ENCODE results near the gene PMP22.

PMP22 gene

DNA sequence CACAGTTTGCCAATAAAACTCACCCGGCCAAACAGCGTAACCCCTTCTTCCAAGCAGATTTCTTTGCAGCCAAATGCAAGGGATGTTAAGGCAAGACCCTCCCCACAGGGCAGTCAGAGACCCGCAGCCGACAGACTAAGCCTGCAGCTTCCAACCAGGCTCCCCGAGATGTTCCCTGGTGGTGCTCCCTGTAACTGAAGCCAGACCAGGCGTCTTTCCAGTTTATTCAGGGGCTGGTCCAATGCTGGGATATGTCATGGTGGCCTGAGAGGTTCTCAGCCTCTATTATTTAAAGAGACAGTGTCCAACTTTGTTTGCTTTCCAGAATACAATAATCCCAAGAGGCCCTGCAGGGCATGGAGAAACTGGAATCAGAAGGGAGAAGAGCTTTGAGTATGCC is at the start of gene PMP22:
PMP22 (minus strand) TSS at position 196 of the 400 bp plus-strand sequence. CDS start 4,599 bp downstream, outside the sequence.
- peak; percentile 62 for DNase-seq (ENCODE audit: low spot score)

DNA sequence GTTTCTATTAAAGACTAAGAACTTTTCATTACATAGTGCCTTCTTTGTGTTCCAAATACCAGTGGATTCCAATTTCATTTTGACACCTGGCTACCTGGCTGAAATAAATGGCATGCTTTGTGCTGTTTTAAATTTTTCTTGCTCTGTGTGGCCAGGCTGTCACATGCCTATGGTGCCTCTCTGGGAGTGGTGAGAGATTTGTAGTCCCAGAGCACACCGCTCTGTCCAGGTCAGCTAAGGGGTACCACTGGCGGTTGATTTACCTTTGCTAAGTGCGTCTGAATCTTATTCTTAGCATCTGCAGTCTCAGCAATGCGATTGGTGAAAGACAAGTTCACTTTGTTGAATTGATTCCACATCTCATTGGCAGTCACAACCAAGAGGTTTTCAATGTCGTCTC is 46.9 kb upstream of the PMP22 start:
- no peak for DNase-seq (ENCODE audit: low spot score)

DNA sequence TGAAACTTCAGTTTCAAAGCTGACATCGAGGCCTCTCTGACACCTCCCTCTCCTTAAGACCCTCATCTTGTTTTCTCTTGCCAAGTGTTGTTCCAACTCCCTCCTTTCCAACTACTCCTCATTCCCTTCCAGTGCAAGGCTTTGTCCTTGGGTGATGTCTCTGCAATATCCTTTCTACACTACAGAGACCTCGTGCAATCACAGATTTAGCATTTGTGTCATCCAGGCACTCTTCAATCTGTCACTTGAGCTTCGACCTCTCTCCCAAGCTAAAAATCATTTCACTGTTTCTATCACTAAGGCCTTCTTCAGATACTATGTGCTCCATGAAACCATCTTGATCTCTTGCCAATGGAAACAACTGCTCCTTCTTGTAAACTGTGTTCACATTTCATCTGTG is 44.7 kb upstream of the PMP22 start:
- no peak for DNase-seq (ENCODE audit: low spot score)

DNA sequence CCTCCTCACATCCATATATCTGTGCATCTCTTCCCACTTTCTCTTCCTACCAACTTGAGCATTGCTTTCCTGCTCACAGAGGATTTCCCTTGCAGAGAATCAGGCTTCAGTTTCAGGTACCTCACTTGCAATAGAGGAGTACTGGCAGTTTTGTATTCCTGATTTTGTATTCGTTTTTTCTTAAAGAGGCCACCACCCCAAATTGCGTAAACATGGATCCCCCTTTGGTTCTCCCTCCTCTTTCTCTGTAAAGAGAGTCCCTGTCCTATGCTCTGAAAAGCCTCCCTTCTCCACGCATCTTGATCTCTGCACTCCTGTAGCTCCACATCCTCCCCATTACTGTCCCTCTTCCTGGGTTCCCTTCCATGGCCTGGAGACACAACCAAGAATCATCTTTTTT is 44.1 kb upstream of the PMP22 start:
- no peak for DNase-seq (ENCODE audit: low spot score)

DNA sequence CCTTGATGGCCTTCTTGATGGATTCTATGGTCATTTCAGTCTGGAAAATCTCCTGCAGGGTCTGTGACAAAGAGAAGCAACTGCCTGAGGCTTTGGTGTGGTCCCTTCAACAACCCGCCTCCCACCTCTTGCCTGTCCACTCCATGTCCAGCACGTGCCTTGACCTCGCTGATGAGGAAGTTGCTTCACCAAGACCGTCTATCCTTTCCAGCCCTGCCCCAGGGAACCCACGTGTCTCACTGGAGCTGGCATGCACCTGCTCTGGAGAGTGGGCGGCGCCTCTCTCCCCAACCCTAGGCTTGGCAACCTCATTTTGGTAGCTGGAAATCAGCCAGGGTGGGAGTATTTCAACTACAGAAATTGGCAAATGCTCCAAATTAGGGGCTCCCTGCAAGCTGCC is 43.6 kb upstream of the PMP22 start:
- no peak for DNase-seq (ENCODE audit: low spot score)

DNA sequence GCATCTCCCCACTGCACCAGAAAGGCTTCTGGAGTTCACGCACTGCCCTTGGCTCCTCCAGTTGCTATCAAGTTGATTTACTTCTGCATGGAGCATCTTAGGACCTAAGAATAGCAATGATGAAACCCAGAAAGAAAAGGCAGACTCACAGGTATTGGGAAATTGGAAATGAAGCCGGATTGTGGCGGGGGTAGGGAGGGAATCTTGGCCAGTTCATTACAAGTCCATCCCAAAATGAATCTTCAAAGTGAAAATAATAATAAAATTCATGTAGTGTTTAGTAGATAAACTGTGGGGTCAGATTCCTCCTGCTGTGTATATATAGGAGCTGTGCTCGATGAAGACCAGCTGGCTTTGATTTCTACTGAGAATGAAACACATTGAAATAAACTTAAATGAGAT is 42.6 kb upstream of the PMP22 start:
- DNase-seq (ENCODE audit: low spot score): no peak

DNA sequence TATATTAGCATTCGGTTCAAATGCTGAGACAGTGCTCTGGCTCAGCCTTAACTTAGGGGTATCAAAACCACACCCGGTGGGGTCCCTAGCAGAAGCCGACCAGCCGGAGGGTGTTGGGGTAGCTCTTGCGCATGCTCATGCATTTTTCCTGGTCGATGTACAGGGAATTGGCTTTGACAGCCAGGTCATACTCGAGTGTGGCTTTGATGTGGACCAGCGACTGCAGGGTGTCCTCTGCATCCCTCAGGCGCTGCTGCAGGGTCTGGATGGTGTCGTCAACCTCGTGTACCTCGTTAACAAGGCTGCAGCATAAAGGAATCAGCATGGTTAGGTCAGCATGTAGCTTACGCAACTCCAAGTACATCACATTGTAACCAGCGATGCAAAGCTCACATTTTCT is 38.7 kb upstream of the PMP22 start:
- no peak for DNase-seq (ENCODE audit: low spot score)

DNA sequence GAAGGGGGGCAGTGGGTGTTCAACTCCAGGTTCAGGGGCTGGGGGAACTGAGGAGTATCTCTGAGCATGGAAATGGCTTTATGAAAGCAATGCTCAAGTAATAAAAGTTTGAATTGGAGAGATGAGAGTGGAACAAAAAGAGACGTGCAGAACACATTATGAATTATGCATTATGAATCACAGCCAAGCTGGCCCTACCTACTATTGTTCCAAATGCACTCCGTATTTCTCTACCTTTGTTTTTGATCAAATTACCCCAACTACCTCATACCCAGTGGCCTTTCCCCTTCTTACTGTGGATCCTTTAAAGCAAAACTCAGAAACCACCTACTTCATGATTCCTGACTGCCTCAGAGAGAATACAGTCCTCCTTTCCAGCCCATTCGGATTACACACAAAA is 38.1 kb upstream of the PMP22 start:
- DNase-seq (ENCODE audit: low spot score): no peak

DNA sequence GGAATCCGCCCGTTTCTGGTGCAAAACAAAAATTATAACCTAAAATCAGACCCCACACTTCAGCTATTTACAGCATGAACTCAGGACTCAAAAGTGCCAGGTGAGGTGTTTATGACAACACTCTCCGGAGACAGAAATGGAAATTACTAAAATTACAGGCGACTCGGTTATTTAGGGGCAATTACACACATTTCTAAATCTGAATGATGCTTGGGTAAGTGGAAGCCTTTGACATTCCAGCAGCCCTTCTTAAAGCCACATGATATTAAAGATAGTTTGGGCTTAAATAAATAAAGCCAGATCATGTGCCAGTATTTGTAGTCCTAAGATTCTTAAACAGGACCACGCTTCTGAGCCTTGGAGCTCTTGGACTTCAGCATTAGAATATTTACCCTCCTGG is 36.7 kb upstream of the PMP22 start:
- no peak for DNase-seq (ENCODE audit: low spot score)

DNA sequence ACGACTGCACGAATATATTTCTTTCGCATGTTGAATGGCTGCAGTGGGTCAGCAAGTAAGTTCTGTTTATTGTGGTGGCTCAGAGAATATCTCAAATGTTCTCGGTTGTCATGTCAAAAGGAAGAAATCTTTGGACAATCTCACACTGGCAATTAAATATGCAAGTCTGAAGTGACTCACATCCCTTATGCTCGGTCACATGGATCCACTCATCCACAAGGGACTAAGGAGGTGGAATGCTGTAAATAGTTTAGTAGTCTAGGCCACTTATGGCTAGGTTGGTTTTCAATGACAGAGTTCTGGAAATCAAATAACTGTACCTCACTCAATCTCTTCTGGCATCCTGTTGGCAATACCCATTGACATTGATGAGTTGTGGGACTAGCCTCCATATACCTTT is 33.0 kb upstream of the PMP22 start:
- DNase-seq (ENCODE audit: low spot score): no peak

DNA sequence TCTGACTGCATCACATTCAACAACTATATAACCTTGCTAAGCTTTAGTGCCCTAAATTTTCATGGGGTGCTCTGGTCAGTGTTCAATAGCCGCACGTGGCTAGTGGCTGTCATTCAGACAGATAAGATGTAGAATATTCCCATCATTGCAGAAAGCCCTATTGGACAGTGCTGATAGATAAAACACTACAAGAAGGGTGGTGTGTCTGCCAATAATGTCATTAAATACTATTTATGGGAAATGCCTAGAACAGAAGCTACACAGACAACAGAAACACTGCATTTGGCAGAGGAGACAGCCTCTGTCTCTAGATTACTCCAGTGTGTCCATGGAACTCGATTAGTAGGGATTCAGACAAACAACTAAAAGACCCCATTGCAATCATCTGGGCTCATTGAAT is 28.4 kb upstream of the PMP22 start:
- DNase-seq (ENCODE audit: low spot score): no peak

DNA sequence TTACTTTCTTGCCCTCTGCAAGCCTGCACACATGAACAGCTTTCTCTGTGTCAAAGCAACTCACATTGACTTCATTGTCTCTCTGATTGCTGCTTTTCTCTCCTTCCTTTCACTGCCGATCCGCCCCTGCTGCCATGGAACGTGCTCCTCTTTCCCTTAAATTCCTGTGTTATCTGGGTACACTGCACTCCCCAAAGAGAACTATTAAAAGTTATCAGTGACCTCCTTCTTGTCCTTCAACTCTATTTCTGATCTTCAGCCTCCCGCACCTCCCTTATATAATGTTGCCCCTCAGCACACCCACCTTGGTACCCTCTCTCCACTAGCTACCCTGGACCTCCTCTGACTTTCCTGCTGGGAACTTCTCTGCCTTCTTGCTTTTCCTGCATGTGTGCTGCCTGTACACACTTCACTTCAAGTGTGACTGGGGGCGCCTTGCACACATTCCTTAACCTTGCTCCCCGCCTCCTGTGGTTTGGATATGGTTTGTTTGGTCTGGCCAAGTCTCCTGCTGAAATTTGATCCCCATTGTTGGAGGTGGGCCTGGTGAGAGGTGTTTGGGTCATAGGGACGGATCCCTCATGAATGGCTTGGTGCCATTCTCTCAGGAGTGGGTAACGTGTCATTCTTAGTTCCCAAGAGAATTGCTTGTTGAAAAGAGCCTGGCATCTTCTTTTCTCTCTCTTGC is 26.7 kb upstream of the PMP22 start:
- DNase-seq (ENCODE audit: low spot score): no peak

DNA sequence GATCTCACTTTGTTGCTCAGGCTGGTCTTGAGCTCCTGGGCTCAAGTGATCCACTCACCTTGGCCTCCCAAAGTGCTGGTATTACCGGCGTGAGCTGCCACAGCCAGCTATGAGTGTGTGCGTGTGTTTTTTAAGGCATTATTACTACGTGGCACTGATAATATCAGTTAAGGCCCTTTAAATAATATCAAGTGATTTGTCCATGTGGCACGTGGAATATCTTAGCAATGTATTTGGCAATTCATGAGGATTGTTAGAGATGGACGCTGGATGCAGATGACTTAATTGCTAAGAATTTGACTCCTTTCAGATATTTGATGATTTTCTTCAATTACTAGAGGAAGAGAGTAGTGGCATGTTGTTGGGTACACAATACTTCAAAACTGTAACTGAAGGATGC is 25.5 kb upstream of the PMP22 start:
- no peak for DNase-seq (ENCODE audit: low spot score)

DNA sequence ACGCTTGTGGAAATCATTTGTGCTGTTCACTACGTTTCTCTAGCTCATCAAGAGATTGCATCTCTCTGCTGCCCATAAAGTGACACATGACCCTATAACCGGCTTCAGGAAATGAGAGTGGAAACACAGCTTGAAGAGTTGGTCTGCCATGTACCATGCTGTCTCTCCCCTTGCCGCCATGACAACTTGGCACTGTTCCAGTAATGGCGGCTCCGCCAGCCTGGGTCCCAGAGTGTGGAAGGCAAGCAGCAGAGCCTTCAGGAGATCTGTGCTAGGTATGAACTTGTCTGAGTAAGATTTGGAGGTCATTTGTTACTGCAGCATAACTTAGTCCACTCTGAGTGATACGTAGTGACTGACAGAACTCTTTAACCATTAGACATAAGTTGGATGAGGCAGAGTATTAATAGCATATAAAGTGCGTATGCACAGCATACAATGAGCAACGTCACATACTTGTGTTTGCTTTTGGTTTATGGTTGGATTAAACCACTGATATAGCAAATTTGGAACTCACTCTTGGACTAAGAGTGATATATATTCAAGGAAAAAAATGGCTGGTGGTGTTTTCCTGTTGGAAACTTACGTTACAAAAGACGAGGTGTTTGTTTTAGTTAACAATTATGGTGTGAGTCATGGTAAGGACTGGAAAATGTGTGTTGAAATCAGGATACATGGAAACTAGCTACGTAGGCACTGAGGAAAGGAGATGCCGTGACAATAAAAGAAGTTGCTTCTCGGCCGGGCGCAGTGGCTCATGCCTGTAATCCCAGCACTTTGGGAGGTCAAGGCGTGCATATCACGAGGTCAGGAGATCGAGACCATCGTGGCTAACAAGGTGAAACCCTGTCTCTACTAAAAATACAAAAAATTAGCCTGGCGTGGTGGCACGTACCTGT is 24.4 kb upstream of the PMP22 start:
- no peak for DNase-seq (ENCODE audit: low spot score)

DNA sequence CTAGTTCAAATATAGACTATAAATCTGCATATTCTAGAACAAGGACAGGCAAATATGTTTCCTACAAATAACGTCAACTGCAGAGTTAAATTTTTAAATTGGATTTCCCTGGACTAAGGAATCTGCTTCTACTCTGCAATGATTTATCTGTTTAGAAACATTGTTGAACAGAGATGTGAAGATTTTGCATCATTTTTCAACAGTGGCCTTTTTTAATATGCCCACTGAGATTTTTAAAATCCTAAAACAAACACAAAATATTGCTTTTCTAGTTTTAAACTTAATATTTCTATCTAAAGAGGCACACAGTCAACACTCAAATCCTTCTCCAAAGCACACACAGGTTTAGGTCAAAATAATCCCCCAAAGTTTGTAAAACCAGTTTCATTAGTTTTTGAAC is 23.7 kb upstream of the PMP22 start:
- no peak for DNase-seq (ENCODE audit: low spot score)

DNA sequence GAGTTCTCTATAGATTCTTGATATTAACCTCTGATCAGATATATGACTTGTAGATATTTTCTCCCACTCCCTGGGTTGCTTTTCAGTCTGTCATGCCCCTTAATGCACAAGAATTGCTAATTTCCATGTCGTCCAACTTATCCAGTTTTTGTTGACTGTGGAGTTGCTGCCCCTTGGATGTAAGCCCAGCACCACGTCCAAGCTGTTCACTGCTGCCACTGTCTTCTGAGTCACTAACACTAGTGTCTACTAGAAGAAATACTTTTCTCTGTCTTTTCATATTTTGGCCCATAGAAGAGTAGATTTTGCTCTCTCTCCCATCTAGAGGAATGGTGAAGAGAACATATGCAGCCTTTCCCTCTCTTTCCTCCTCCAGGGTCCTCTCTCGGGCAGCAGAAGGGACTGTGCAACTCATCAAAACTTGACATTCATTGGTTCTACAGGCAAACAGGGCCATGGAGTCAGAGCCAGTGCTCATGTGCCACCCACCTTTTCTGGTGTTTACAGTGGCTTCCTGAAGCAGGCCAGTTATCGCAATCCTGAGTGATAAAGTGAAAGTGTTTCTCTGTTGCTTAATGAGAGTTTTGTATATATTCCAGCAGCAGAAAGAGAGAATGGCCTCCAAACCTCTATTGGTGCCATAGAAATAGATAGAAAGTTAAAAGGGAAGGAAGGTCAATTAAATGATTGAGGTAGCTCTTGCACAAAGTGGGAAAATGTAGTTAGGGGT is 22.6 kb upstream of the PMP22 start:
- DNase-seq (ENCODE audit: low spot score): no peak

DNA sequence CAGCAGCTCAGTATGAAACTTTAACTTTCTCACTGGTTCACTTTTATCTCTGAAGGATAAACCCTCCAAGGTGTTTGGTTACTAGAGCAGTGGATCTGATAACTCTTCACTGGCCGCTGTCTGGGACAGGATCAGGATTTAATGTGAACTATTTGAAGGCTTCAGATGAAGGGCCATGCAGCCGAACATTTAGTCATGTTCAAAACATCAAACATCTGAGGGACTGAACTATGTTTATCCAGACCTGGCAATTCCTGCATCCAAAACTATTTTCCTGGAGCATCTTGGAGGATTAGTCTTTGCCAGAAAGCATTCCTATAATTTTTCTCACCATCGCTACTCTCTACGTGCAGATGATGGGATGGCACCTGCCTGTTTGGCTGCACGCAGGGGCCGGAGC is 20.3 kb upstream of the PMP22 start:
- DNase-seq (ENCODE audit: low spot score): no peak

DNA sequence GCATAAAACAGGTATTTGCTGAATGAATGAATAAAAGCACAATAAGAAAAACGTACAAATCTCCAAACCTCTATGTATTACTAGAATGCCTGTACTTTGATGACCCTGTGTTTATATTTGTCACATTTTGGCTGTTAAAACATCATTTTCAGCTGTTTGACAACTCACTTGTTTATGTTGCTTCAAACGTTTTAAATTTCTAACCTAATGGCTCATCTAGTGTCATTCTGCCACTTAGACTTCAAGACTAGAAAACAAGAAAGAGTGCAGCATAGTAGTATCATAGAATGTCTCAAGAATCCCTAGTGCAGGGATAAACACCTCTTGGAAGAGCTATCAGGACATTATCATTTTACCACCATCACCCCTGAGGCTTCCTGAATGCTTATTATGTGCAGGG is 19.4 kb upstream of the PMP22 start:
- no peak for DNase-seq (ENCODE audit: low spot score)

DNA sequence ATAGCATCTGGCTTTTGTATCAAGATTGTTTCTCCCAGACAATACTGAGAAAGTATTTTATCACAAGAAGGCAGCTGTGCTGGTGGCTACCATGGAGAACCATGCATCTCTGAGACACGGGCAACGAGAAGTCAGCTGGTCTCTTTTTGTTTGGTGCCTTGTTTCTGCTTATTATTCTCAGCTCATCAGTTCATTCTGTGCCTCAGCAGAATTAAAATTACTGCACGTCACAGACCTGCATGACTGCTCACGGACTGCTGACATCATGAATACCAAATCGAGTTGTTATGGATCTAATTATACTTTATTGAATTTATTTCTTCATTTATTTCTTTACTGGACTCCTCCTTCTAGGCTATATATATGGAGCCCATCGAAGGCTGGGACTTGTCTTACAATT is 19.0 kb upstream of the PMP22 start:
- DNase-seq (ENCODE audit: low spot score): no peak

DNA sequence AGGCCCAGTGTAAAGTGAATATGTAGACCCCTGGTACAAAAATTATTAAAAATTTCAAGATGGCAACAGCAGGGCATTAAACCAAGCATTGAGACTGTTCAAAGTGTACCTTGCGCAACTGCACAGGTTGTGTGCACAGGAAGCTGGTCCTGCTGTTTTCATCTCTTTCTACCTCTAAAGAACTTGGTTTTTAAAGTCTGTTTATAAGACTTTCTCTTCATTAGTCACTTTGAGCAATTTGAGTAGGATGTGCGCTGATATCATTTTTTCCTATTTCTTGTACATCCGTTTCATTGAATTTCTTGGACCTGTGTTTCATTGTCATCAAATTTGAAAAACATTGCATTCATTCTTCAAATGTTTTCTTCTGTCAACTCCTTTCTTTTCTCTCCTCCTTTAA is 16.8 kb upstream of the PMP22 start:
- DNase-seq (ENCODE audit: low spot score): no peak

DNA sequence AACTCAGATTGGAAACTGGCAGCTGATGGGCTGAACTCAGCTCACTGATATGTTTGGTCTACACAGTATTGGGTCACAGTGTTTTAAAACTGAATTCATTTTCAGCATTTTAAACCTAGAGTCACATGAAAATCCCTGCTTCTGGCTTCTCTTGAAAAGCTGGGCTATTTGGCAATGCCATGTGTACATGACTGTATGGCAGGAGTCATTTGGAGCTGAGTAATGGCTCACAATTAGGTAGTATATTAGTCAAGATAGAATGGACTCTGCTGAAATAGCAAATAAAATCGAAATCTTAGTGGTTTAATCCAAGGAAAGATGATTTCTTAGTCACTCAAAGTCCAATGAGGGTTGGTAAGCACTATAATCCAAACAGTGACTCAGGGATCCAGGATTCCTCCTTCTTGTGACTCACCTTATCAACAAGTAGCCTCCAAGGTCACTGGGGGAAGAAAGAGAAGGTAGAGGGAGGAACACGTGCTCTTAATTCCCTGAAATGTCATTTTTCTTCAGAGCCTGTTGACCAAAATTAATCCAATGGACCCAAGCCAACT is 13.9 kb upstream of the PMP22 start:
- no peak for DNase-seq (ENCODE audit: low spot score)

DNA sequence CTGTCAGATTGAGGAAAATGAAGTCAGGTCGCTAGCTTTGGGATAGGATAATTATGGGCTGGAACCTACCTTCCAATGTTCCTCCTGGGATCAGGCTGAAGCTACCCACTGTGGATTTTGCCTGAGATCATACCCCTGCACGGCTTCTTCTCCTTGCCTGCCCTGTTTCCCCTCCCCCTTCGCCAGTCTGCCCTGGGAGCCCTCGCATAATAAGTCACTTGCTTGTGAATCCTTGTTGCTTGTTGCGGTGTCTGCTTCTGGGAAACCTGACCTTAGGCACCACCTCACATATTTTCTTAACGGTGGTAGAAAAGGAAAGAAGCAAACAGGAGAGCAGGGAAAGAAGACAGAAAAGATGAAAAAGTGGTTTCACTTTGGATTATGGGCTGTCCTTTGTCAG is 13.3 kb upstream of the PMP22 start:
- no peak for DNase-seq (ENCODE audit: low spot score)

DNA sequence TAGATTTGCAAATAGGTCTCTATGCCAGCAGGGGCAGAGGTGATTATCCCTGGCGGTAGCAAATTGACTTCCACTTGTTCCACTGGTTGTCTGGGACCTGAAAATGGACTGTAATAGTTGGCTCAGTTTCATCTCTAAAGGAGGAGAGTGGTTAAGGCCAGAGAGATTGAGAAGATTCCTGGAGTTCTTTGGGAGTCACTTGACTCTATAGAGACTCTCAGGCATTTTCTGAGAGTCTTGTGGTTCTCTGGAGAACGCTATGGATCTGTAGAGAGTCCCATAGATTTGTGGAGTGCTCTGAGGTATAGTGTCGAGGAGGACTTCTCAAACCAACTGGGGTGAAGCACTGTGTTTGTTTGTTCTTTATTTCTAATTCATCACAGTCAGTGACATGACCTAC is 8.9 kb upstream of the PMP22 start:
- DNase-seq (ENCODE audit: low spot score): no peak

All from globus pallidus (tissue), 1 donor.